K562 (cell line): ENCODE measurements around the gene SEPTIN6. TPM values are rescaled to one million over a fixed set of nuclear protein-coding genes. Genes with fewer than 3 reads are reported as not detected.

ENCODE experiments used
- FOXA1 ChIP-seq: fragments of 450-650 bp; IDR thresholded peaks from 2 replicates; pipeline ENCODE4 v1.6.1; 2016; ENCODE audit warnings: mild to moderate bottlenecking, borderline replicate concordance
- microRNA counts: library from miRNA; unstranded; fragments of <30 nt; microRNA quantifications from one replicate; lab custom pipeline; 2016
- microRNA-seq: library from miRNA; unstranded; fragments of <30 nt; microRNA quantifications from one replicate; pipeline ENCODE4, GENCODE V29; 2018; ENCODE audit warnings: borderline microRNAs expressed
- polyA plus RNA-seq, 8 experiments: library from polyadenylated mRNA; depleted of rRNA in 4 of 8; stranded (reverse) in 5 of 8; unstranded in 3 of 8; fragments of >200 nt; fragmentation: Nextera tagmentation in 2 of 8; fragmentation: Illumina TruSeq in 1 of 8; extraction: Ambion mirVana in 2 of 8; extraction: Trizol in 1 of 8; gene quantifications; 2 replicates each; pipeline versions ENCODE4 v1.2.1 to v1.2.3, GENCODE V29; 2011 to 2014; ENCODE audit warnings: inconsistent platforms in 1 of 8, missing spikeins in 1 of 8
- small RNA-seq: library from RNA; depleted of rRNA; stranded (forward); fragments of <200 nt; gene quantifications from one replicate; pipeline ENCODE3, GENCODE V24; 2014
- total RNA-seq, 7 experiments: library from RNA; depleted of rRNA in 6 of 7; stranded (reverse); fragments of >200 nt in 6 of 7; fragmentation: Illumina TruSeq in 2 of 7; extraction: Trizol in 2 of 7; gene quantifications; 2 replicates each; pipeline versions ENCODE4 v1.2.1 to v1.2.3, GENCODE V29; 2011 to 2021; ENCODE audit warnings: low replicate concordance in 1 of 7
- TF ChIP-seq, protein P1 (sequence below): IDR thresholded peaks from 2 replicates; pipeline ENCODE4 v1.6.1; 2016; ENCODE audit warnings: missing genetic modification characterization, missing compliant biosample characterization

The SEPTIN6 gene
- total and polyA plus RNA-seq, 9 of the 15 experiments (the other 6 are each of a cell fraction or from before 2014, with no cell fraction given), result 8.4 to 67.0 (median 37.8) TPM

DNA sequence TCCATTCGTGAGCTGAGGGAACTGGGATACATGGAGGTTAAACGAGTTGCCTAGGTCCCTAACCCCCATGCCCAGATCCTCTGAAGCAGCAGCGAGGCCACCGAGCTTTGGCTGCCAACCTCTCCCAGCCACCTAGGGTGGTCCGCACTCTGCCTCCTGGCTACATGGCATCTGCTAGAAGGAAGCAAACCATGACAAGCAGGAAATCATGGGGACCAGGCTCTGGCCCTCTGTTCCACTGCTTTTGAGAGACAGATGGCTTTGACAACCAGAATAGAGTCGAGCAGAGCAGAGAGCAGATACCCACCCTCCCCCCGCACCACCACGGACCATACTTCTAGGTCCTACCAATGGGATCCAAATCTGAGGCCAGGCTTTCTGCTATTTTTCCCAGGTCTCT lies 49.3 kb downstream of the SEPTIN6 start (continued):
- TF ChIP-seq, protein P1, sequence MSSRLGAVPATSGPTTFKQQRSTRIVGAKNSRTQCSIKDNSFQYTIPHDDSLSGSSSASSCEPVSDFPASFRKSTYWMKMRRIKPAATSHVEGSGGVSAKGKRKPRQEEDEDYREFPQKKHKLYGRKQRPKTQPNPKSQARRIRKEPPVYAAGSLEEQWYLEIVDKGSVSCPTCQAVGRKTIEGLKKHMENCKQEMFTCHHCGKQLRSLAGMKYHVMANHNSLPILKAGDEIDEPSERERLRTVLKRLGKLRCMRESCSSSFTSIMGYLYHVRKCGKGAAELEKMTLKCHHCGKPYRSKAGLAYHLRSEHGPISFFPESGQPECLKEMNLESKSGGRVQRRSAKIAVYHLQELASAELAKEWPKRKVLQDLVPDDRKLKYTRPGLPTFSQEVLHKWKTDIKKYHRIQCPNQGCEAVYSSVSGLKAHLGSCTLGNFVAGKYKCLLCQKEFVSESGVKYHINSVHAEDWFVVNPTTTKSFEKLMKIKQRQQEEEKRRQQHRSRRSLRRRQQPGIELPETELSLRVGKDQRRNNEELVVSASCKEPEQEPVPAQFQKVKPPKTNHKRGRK (tag), result no peak
- TF ChIP-seq FOXA1, result no peak

MicroRNA genes within 50 kb of the gene (microRNA counts, 767-probe panel; counts per million panel counts)
- microRNA hsa-miR-766-3p (lab: Ali Mortazavi, UCI), result 2,866 counts per million, percentile 67 among the panel's probes with 10 or more counts

Small RNA genes lying within 50 kb of the gene (microRNA-seq; reads per million reads assigned to microRNA genes)
- gene MIR766, result 59.3 reads per million, percentile 75 among the genes with 10 or more reads in this experiment

Small RNA genes lying within 50 kb of the gene (small RNA-seq; reads per million reads assigned to genes)
- 13.2 reads per million, percentile 96 among the genes with 10 or more reads in this experiment for gene MIR766

Other genes with a start within 250 kb of the SEPTIN6 start
Only the 7 nearest of the 10 such genes appear.
- 70.0 and 71.9 TPM in 2 replicates for gene STEEP1, start 127.8 kb downstream of the SEPTIN6 start, total RNA-seq (2014; rRNA removed)
- gene STEEP1, start 127.8 kb downstream of the SEPTIN6 start, total RNA-seq (2014; rRNA removed; fragmentation: Illumina TruSeq; extraction: Trizol), result 71.8 and 74.7 TPM in 2 replicates
- 73.7 and 74.6 TPM in 2 replicates for gene STEEP1, start 127.8 kb downstream of the SEPTIN6 start, total RNA-seq (2015; rRNA removed; fragmentation: Illumina TruSeq; extraction: Trizol)
- 40.3 and 40.7 TPM in 2 replicates for gene STEEP1, start 127.8 kb downstream of the SEPTIN6 start, total RNA-seq (2021)
- 20.8 and 28.0 TPM in 2 replicates for gene STEEP1, start 127.8 kb downstream of the SEPTIN6 start, polyA plus RNA-seq (2011; rRNA removed)
- gene STEEP1, start 127.8 kb downstream of the SEPTIN6 start, polyA plus RNA-seq (2014; fragmentation: Illumina TruSeq; extraction: Trizol), result 48.5 and 54.5 TPM in 2 replicates
- 10 to 100 TPM; 15.0 to 22.5 TPM for gene STEEP1, start 127.8 kb downstream of the SEPTIN6 start, polyA plus RNA-seq (2014; fragmentation: Nextera tagmentation; extraction: Ambion mirVana)
- gene STEEP1, start 127.8 kb downstream of the SEPTIN6 start, polyA plus RNA-seq (2014; rRNA removed), result 37.7 and 45.5 TPM in 2 replicates
- 21.6 and 24.5 TPM in 2 replicates for gene UBE2A, start 118.6 kb downstream of the SEPTIN6 start, total RNA-seq (2014; rRNA removed)
- gene UBE2A, start 118.6 kb downstream of the SEPTIN6 start, total RNA-seq (2014; rRNA removed; fragmentation: Illumina TruSeq; extraction: Trizol), result 41.3 and 44.5 TPM in 2 replicates
- 46.9 and 47.8 TPM in 2 replicates for gene UBE2A, start 118.6 kb downstream of the SEPTIN6 start, total RNA-seq (2015; rRNA removed; fragmentation: Illumina TruSeq; extraction: Trizol)
- gene UBE2A, start 118.6 kb downstream of the SEPTIN6 start, total RNA-seq (2021), result 48.7 and 52.6 TPM in 2 replicates
- gene UBE2A, start 118.6 kb downstream of the SEPTIN6 start, polyA plus RNA-seq (2011; rRNA removed), result 51.4 and 75.4 TPM in 2 replicates
- gene UBE2A, start 118.6 kb downstream of the SEPTIN6 start, polyA plus RNA-seq (2014; fragmentation: Illumina TruSeq; extraction: Trizol), result 80.0 and 87.6 TPM in 2 replicates
- 10 to 100 TPM; 23.8 to 34.0 TPM for gene UBE2A, start 118.6 kb downstream of the SEPTIN6 start, polyA plus RNA-seq (2014; fragmentation: Nextera tagmentation; extraction: Ambion mirVana)
- gene UBE2A, start 118.6 kb downstream of the SEPTIN6 start, polyA plus RNA-seq (2014; rRNA removed), result 54.9 and 82.9 TPM in 2 replicates
- 11.7 and 12.8 TPM in 2 replicates for gene NKRF, start 86.7 kb downstream of the SEPTIN6 start, total RNA-seq (2014; rRNA removed)
- 27.2 and 30.1 TPM in 2 replicates for gene NKRF, start 86.7 kb downstream of the SEPTIN6 start, total RNA-seq (2014; rRNA removed; fragmentation: Illumina TruSeq; extraction: Trizol)
- gene NKRF, start 86.7 kb downstream of the SEPTIN6 start, total RNA-seq (2015; rRNA removed; fragmentation: Illumina TruSeq; extraction: Trizol), result 20.1 and 20.7 TPM in 2 replicates
- 30.0 and 31.9 TPM in 2 replicates for gene NKRF, start 86.7 kb downstream of the SEPTIN6 start, total RNA-seq (2021)
- gene NKRF, start 86.7 kb downstream of the SEPTIN6 start, polyA plus RNA-seq (2011; rRNA removed), result 16.0 and 19.0 TPM in 2 replicates
- gene NKRF, start 86.7 kb downstream of the SEPTIN6 start, polyA plus RNA-seq (2014; fragmentation: Illumina TruSeq; extraction: Trizol), result 28.7 and 31.9 TPM in 2 replicates
- gene NKRF, start 86.7 kb downstream of the SEPTIN6 start, polyA plus RNA-seq (2014; fragmentation: Nextera tagmentation; extraction: Ambion mirVana), result 10 to 100 TPM in 1 of 2 experiments, 1 to 10 TPM in 1; 8.9 to 10.8 TPM
- 13.3 and 16.8 TPM in 2 replicates for gene NKRF, start 86.7 kb downstream of the SEPTIN6 start, polyA plus RNA-seq (2014; rRNA removed)
- gene SOWAHD, start 65.4 kb upstream of the SEPTIN6 start, total RNA-seq (2014; rRNA removed), result 0.20 TPM in 1 of 2 replicates, not detected in the other
- not detected in 2 replicates for gene SOWAHD, start 65.4 kb upstream of the SEPTIN6 start, total RNA-seq (2014; rRNA removed; fragmentation: Illumina TruSeq; extraction: Trizol)
- gene SOWAHD, start 65.4 kb upstream of the SEPTIN6 start, total RNA-seq (2015; rRNA removed; fragmentation: Illumina TruSeq; extraction: Trizol), result 0.15 TPM in 1 of 2 replicates, not detected in the other
- gene SOWAHD, start 65.4 kb upstream of the SEPTIN6 start, total RNA-seq (2021), result not detected in 2 replicates
- gene SOWAHD, start 65.4 kb upstream of the SEPTIN6 start, polyA plus RNA-seq (2011; rRNA removed), result 0.11 and 0.13 TPM in 2 replicates
- gene SOWAHD, start 65.4 kb upstream of the SEPTIN6 start, polyA plus RNA-seq (2014; fragmentation: Illumina TruSeq; extraction: Trizol), result not detected in 2 replicates
- not detected for gene SOWAHD, start 65.4 kb upstream of the SEPTIN6 start, polyA plus RNA-seq (2014; fragmentation: Nextera tagmentation; extraction: Ambion mirVana)
- 0.15 and 0.29 TPM in 2 replicates for gene SOWAHD, start 65.4 kb upstream of the SEPTIN6 start, polyA plus RNA-seq (2014; rRNA removed)
- gene RPL39, start 98.5 kb upstream of the SEPTIN6 start, total RNA-seq (2014; rRNA removed), result 1,067 and 1,382 TPM in 2 replicates
- 4,057 and 4,318 TPM in 2 replicates for gene RPL39, start 98.5 kb upstream of the SEPTIN6 start, total RNA-seq (2014; rRNA removed; fragmentation: Illumina TruSeq; extraction: Trizol)
- gene RPL39, start 98.5 kb upstream of the SEPTIN6 start, total RNA-seq (2015; rRNA removed; fragmentation: Illumina TruSeq; extraction: Trizol), result 2,995 and 3,004 TPM in 2 replicates
- 2,027 and 2,325 TPM in 2 replicates for gene RPL39, start 98.5 kb upstream of the SEPTIN6 start, total RNA-seq (2021)
- 3,720 and 3,778 TPM in 2 replicates for gene RPL39, start 98.5 kb upstream of the SEPTIN6 start, polyA plus RNA-seq (2011; rRNA removed)
- 4,858 and 5,043 TPM in 2 replicates for gene RPL39, start 98.5 kb upstream of the SEPTIN6 start, polyA plus RNA-seq (2014; fragmentation: Illumina TruSeq; extraction: Trizol)
- gene RPL39, start 98.5 kb upstream of the SEPTIN6 start, polyA plus RNA-seq (2014; fragmentation: Nextera tagmentation; extraction: Ambion mirVana), result 1,000 to 10,000 TPM; 3,226 to 3,583 TPM
- gene RPL39, start 98.5 kb upstream of the SEPTIN6 start, polyA plus RNA-seq (2014; rRNA removed), result 2,850 and 3,458 TPM in 2 replicates
- 17.5 and 17.6 TPM in 2 replicates for gene UPF3B, start 159.8 kb upstream of the SEPTIN6 start, total RNA-seq (2014; rRNA removed)
- gene UPF3B, start 159.8 kb upstream of the SEPTIN6 start, total RNA-seq (2014; rRNA removed; fragmentation: Illumina TruSeq; extraction: Trizol), result 32.3 and 38.1 TPM in 2 replicates
- gene UPF3B, start 159.8 kb upstream of the SEPTIN6 start, total RNA-seq (2015; rRNA removed; fragmentation: Illumina TruSeq; extraction: Trizol), result 28.3 and 32.3 TPM in 2 replicates
- 17.9 and 19.7 TPM in 2 replicates for gene UPF3B, start 159.8 kb upstream of the SEPTIN6 start, total RNA-seq (2021)
- gene UPF3B, start 159.8 kb upstream of the SEPTIN6 start, polyA plus RNA-seq (2011; rRNA removed), result 23.1 and 31.8 TPM in 2 replicates
- 44.0 and 57.0 TPM in 2 replicates for gene UPF3B, start 159.8 kb upstream of the SEPTIN6 start, polyA plus RNA-seq (2014; fragmentation: Illumina TruSeq; extraction: Trizol)
- 10 to 100 TPM; 24.1 to 37.5 TPM for gene UPF3B, start 159.8 kb upstream of the SEPTIN6 start, polyA plus RNA-seq (2014; fragmentation: Nextera tagmentation; extraction: Ambion mirVana)
- gene UPF3B, start 159.8 kb upstream of the SEPTIN6 start, polyA plus RNA-seq (2014; rRNA removed), result 37.9 and 40.8 TPM in 2 replicates
- 31.2 and 31.9 TPM in 2 replicates for gene RNF113A, start 178.6 kb upstream of the SEPTIN6 start, total RNA-seq (2014; rRNA removed)
- gene RNF113A, start 178.6 kb upstream of the SEPTIN6 start, total RNA-seq (2014; rRNA removed; fragmentation: Illumina TruSeq; extraction: Trizol), result 17.9 and 22.4 TPM in 2 replicates
- 26.4 and 28.1 TPM in 2 replicates for gene RNF113A, start 178.6 kb upstream of the SEPTIN6 start, total RNA-seq (2015; rRNA removed; fragmentation: Illumina TruSeq; extraction: Trizol)
- 26.3 and 28.5 TPM in 2 replicates for gene RNF113A, start 178.6 kb upstream of the SEPTIN6 start, total RNA-seq (2021)
- gene RNF113A, start 178.6 kb upstream of the SEPTIN6 start, polyA plus RNA-seq (2011; rRNA removed), result 21.2 and 25.6 TPM in 2 replicates
- 27.8 and 32.8 TPM in 2 replicates for gene RNF113A, start 178.6 kb upstream of the SEPTIN6 start, polyA plus RNA-seq (2014; fragmentation: Illumina TruSeq; extraction: Trizol)
- 10 to 100 TPM; 23.9 to 29.4 TPM for gene RNF113A, start 178.6 kb upstream of the SEPTIN6 start, polyA plus RNA-seq (2014; fragmentation: Nextera tagmentation; extraction: Ambion mirVana)
- 38.4 and 39.5 TPM in 2 replicates for gene RNF113A, start 178.6 kb upstream of the SEPTIN6 start, polyA plus RNA-seq (2014; rRNA removed)